ENCODE results near the gene TCF7L2.
A peak's percentile ranks its signal among the peaks of the same experiment; 100 is the strongest.

The TCF7L2 gene

DNA sequence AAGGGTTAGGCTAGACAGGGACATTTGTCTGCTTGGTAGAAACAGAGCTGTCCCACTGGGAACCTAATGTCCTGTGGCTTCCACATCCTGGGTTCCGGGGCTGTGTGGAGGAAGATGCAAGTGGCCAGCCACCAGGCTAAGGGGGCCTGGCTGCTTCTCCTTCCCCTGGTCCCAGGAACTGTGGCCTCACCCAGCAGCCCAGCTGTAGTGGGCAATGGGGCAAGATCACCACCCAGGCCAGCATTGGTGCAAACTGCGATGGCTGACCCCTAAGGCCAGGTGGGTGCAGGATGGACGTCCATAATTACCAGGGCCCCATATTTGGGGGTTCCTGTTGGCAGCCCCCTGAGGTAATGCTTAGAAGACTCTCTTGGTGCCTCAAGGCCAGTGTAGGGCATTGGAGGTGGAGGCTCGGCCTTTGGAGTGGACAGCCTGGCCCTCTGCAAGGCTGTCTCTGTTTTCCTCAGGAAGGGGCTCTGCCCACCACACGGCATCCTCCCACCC lies 226.7 kb downstream of the TCF7L2 start:
- TF ChIP-seq POLR2A (IDR thresholded peaks at IDR 0.05; ENCODE audit: low read depth, low read length) = no peak
- no peak for DNase-seq (ENCODE audit: insufficient read length, low spot score)
- no peak for FAIRE-seq

GRCh38 chr10:113177156-113177935 lies 227.3 kb downstream of the TCF7L2 start:
- no peak for TF ChIP-seq POLR2A (IDR thresholded peaks at IDR 0.05; ENCODE audit: low read depth, low read length)
- FAIRE-seq (no peak), DNase-seq (ENCODE audit: insufficient read length, low spot score) (no peak)

DNA sequence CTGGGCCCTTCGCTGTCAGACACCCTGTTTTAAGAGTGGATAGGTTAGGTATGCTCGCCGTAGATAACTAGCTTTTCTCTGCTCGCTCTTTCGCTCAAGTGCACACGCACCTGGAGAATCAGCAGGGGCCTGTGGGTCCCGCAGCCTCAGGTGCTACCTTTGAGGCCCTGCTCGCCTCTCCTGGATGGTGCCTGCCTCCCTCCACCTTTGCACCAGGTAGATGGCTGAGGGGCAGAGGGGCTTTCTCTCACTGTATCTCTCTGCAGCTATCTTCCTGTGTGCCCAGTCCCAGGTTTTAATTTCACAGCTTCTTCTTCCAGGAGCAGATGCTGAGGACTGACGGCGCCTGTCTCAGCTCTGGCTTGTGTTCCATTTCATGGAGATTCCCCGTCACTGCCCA lies 227.9 kb downstream of the TCF7L2 start:
- no peak for TF ChIP-seq POLR2A (IDR thresholded peaks at IDR 0.05; ENCODE audit: low read depth, low read length)
- FAIRE-seq (no peak), DNase-seq (ENCODE audit: insufficient read length, low spot score) (no peak)

DNA sequence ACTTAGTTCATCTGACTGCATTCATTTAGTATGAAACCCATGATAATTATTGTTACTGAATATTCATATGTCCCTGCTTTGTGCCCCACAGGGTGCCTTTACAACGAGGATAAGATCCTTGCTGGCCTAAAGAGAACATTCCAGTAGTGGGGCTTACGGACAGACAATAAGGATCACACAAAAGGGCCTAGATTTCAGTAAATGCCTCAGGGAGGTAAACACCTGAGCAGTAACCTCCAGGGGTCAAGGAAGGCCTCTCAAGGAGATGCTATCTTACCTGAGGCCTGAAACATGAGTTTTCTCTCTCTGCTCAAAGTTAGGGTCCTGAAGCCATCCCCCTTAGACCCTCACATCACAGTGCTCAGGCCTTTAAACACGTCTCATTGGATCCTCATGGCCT lies 228.7 kb downstream of the TCF7L2 start:
- TF ChIP-seq POLR2A (IDR thresholded peaks at IDR 0.05; ENCODE audit: low read depth, low read length) = no peak
- FAIRE-seq = no peak
- DNase-seq (ENCODE audit: insufficient read length, low spot score) = no peak

- FAIRE-seq = no peak
- TF ChIP-seq POLR2A (IDR thresholded peaks at IDR 0.05; ENCODE audit: low read depth, low read length) = no peak
- no peak for DNase-seq (ENCODE audit: insufficient read length, low spot score)
These were observed 229.2 kb downstream of the TCF7L2 start for GRCh38 chr10:113179265-113179664.

DNA sequence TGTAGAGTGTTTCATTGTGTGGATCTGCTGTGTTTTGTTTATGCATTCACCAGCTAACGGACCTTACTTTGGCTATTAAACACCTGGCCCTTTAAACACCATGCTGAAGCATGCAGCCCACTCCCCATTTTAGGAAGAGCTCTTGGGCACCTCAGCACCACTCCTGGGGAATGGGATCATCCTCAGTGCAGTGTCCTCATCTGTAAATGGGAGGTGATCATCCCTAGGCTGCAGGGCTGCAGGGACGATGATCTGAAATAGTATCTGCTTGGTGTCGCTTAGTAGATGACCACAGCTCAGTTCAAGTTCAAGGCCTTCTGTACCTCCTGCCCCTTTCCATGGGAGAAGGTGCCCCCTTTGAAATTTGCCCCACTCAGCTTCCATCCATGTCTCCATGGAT lies 229.9 kb downstream of the TCF7L2 start:
- no peak for TF ChIP-seq POLR2A (IDR thresholded peaks at IDR 0.05; ENCODE audit: low read depth, low read length)

DNA sequence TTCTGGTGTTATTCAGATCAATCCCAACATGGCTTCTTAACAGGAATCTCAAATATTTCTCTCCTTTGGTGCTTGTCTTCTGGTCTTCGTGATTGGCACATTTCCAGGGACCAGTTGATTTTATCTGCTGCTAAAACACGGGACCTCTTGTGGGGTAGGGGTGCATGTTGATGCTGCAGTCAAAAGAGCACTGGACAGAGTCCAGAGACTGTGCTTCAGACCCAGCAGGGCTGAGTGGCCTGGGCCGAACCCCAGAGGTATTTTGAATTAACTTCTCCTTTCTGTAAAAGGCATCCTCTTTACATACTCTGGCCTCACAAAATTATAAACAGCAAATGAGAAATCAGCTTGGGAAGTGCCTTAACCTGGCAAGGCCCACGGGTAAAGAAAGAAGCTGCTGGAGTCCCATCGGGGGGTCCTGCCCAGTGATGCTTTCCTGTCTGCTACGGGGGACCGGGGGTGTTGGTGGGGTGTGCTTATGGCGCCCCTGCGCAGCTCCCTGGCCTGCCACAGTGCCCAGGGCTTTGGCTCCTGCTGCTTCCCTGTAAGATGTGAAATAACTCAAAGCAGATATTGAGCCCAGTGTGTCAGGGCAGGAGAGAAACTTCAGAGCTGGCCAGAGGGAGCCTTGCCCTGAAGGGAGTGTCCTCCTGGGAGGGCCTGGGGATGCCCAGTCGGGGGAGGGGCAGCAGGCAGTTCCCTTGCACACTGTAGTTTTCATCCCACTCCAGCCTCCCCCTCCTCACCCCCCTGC lies 230.5 kb downstream of the TCF7L2 start:
- TF ChIP-seq POLR2A (IDR thresholded peaks at IDR 0.05; ENCODE audit: low read depth, low read length) = no peak
- DNase-seq (ENCODE audit: insufficient read length, low spot score) (no peak), FAIRE-seq (no peak)

More for the DNA sequence above, 229.9 kb downstream of the TCF7L2 start:
- FAIRE-seq (no peak), DNase-seq (ENCODE audit: insufficient read length, low spot score) (no peak)

GRCh38 chr10:113182154-113182553 lies 232.1 kb downstream of the TCF7L2 start:
- FAIRE-seq (no peak), DNase-seq (ENCODE audit: insufficient read length, low spot score) (no peak)
- no peak for TF ChIP-seq POLR2A (IDR thresholded peaks at IDR 0.05; ENCODE audit: low read depth, low read length)

DNA sequence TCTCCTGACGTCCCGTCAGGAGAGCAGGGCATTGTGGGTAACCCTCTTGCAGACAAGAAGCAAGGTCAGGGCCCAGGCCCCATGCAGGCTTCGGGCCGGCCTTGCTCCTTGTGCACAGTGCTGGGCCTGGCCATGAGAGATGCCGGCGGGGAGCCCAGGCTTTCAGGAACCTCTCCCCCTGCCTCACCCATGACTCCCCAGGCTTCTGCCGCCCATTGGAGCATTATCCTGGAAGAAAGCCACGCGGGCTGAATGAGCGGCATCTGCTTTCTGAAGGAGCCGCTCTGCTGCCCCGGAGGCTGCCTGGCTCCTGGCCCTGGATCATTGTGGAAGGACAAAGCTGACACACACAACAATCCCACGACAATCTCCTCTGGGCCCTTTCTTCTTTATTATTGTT lies 233.5 kb downstream of the TCF7L2 start:
- no peak for DNase-seq (ENCODE audit: insufficient read length, low spot score)
- no peak for TF ChIP-seq POLR2A (IDR thresholded peaks at IDR 0.05; ENCODE audit: low read depth, low read length)
- no peak for FAIRE-seq

GRCh38 chr10:113187063-113187777 lies 237.2 kb downstream of the TCF7L2 start:
- TF ChIP-seq POLR2A (IDR thresholded peaks at IDR 0.05; ENCODE audit: low read depth, low read length) = no peak
- no peak for FAIRE-seq

GRCh38 chr10:113199459-113199858 lies 249.4 kb downstream of the TCF7L2 start:
- peak; percentile 16 for DNase-seq (ENCODE audit: insufficient read length, low spot score)
- TF ChIP-seq POLR2A (IDR thresholded peaks at IDR 0.05; ENCODE audit: low read depth, low read length) = no peak
- FAIRE-seq = no peak

More at GRCh38 chr10:113187063-113187777, 237.2 kb downstream of the TCF7L2 start:
- no peak for DNase-seq (ENCODE audit: insufficient read length, low spot score)

- FAIRE-seq = no peak
- TF ChIP-seq POLR2A (IDR thresholded peaks at IDR 0.05; ENCODE audit: low read depth, low read length) = no peak
These were observed 252.0 kb downstream of the TCF7L2 start for GRCh38 chr10:113202011-113202410.

GRCh38 chr10:113207924-113208323 lies 257.9 kb downstream of the TCF7L2 start:
- no peak for DNase-seq (ENCODE audit: insufficient read length, low spot score)
- TF ChIP-seq POLR2A (IDR thresholded peaks at IDR 0.05; ENCODE audit: low read depth, low read length) = no peak

More at GRCh38 chr10:113202011-113202410, 252.0 kb downstream of the TCF7L2 start:
- DNase-seq (ENCODE audit: insufficient read length, low spot score) = no peak

DNA sequence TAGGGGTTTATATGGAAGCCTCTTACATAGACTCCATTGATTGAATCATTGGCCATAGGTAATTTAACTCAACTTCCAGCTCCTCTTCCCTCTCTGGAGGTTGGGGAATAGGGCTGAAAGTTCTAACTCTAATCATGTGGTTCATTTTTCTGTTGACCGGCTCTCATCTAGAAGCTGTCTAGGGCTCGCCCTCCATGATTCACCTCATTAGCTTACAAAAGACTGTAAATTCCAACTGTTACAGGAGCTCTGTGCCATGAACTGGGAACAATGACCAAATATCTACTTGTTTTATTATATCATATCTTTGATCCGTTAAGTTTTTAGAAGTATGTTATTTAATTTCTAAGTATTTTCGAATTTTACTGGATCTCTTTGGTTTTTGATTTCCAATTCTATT lies 263.0 kb downstream of the TCF7L2 start:
- TF ChIP-seq POLR2A (IDR thresholded peaks at IDR 0.05; ENCODE audit: low read depth, low read length) = no peak
- FAIRE-seq (no peak), DNase-seq (ENCODE audit: insufficient read length, low spot score) (no peak)

More at GRCh38 chr10:113207924-113208323, 257.9 kb downstream of the TCF7L2 start:
- FAIRE-seq = no peak

All from H54 (cell line).